HS-5 (cell line): ENCODE results near the gene ZNF808.
A peak's percentile ranks its signal among the peaks of the same experiment; 100 is the strongest.
"Not testable (repeated sequence)": the region's sequence is repeated elsewhere in the genome, so short reads cannot be mapped to it uniquely, and the experiment has no call there.

Source experiments
- DNase-seq: peaks from one replicate; pipeline ENCODE4 v3.0.0-alpha.2; 2012; ENCODE audit warnings: low read depth

Gene ZNF808

DNA sequence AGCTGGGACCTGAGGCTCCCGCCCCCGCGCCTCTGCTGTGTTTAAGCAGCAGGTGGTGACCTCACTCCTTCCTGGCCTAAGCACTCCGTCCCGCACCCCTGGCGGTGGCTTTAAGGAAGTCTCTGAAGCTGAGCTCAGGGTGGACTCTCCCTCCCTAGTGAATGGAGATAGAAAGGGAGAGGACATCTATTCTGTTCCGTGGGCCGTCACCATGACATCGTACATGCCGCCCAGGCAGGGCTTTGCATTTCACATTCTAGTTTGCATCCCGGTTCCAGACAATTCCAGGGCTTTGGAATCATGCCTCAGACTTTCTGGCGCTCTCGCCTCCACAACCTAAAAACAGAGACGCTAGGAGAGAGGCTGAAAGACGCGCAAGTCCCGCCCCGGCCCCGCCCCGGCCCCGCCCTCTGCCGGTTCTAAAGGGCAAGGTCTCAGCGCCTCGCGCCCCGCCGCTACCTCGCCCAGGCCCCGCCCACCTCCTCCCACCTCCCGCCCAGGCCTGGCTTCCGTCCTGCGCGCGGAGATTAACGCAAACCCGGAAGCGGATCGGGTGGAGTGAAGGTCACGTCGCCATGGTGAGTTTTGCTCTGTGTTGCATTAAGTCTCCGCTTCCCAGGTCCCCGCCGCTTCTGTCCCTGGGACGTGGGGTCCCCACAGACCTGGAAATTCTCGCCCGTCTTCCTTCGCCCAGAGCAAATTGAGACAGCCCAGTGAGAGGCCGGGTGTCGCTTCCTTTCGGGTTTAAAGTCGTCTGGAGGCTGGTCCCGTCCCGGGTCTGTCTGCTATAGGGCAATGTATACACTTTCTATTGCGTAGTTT is at the start of gene ZNF808:
ZNF808 (plus strand) TSS at position 535 of the 822 bp plus-strand sequence. CDS start 15,617 bp downstream, outside the sequence.
- DNase-seq: peak; percentile 63

DNA sequence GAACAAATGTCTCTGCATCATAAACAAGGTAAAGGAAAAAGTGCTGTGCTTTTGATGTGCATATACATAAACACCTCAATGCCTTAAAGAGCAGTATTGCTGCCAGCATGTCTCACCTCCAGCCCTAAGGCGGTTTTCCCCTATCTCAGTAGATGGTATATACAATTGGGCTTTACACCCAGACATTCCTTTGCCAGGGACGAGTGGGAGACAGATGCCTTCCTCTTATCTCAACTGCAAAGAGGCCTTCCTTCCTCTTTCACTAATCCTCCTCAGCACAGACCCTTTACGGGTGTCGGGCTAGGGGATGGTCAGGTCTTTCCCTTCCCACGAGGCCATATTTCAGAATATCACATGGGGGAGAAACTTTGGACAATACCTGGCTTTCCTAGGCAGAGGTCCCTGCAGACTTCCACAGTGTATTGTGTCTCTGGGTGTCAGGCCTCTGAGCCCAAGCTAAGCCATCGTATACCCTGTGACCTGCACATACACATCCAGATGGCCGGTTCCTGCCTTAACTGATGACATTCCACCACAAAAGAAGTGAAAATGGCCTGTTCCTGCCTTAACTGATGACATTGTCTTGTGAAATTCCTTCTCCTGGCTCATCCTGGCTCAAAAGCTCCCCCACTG is 43.2 kb upstream of the ZNF808 start:
- not testable (repeated sequence) for DNase-seq

DNA sequence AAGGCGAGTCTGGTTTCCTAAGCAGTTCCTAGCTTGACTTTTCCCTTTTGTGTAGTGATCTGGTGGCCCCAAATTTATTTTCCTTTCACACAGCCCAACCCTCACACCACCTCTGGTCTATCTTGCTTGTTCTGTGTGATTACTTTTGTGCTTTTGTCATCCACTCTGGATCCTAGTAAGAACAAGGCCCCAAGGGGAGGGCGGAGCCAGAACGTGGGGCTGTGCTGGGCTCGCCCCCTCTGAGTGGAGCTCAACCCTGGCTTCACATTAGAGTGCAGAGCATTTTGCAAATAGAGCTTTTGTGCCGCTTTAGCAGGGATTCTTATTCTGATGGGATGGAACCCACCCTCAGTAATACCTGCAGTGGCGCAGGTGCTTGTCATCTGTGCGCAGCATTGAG is 42.4 kb upstream of the ZNF808 start:
- not testable (repeated sequence) for DNase-seq

DNA sequence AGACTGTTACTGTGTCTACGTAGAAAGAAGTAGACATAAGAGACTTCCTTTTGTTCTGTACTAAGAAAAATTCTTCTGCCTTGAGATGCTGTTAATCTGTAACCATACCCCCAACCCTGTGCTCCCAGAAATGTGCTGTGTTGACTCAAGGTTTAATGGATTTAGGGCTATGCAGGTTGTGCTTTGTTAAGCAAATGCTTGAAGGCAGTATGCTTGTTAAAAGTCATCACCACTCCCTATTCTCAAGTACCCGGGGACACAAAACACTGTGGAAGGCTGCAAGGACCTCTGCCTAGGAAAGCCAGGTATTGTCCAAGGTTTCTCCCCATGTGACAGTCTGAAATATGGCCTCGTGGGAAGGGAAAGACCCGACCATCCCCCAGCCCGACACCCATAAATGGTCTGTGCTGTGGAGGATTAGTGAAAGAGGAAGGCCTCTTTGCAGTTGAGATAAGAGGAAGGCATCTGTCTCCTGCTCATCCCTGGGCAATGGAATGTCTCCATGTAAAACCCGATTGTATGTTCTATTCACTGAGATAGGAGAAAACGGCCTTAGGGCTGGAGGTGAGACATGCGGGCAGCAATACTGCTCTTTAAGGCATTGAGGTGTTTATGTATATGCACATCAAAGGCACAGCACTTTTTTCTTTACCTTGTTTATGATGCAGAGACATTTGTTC is 41.8 kb upstream of the ZNF808 start:
- DNase-seq: not testable (repeated sequence)

DNA sequence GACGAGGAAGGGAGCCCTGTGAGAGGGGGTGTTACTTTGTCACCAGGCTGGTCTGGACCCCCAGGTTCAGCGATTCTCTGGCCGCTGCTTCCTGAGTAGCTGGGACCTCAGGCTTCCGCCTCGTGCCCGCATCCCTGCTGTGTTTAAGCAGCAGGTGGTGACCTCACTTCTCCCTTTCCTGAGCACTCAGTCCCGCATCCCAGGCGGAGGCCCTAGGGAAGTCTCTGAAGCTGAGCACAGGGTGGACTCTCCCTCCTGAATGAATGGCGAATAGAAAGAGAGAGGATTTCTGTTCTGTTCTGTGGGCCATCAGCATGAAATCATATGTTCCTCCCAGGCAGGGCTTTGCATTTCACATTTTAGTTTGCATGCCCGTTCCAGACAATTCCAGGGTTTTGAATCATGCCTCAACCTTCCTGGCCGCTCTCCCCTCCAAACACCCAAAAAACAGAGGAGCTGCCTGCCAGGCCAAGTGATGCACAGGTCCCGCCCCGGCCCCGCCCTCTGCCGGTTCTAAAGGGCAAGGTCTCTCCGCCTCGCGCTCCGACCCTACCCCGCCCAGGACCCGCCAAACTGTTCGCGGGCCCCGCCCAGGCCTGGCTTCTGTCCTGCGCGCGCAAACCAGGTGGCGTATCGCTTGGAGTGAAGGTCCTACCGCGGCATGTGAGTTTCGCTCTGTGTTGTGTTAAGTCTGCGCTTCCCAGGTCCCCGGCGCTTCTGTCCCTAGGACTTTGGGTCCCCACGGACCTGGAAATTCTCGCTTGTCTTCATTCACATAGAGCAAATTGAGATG is 35.1 kb upstream of the ZNF808 start:
- DNase-seq: no peak

DNA sequence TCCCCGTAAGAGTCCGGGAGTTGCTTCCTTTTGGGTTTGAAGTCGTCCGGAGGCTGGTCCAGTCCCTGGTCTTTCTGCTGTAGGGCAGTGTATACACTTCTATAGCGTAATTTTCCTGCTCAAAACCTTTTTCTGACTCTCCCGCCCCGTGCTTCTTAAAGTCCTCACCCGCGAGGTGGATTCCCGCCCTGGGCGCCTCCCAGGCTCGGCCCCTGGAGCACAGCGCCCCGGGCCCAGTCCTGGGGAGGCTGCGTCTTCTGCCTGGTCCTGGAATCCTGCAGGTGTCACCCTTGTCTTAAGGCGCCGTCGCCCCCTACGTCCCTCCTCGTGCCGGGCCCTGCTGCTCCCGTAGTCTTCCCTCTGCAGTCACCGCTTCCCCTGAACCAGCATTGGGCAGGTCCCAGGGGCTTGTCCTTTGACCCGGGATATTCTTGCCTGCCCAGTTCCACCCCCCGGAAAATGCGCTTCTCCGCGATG is 34.4 kb upstream of the ZNF808 start:
- no peak for DNase-seq

DNA sequence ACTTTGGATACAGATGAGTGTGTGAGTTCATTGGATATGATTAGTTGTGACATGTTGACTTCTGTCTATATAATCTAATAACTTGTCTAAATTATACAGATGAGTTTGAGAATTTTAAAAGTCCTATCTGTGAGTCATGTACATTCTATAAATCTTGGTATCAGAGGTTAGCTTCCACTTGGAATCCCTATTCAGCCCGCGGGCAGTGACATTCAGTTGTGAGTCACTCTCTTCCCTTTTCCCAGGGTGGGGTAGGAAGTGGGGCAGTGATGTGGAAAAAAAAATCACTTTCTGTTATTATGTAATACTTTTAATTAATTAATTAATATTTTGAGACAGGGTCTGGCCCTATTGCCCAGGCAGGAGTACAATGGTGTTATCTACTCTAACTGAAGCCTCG is 33.0 kb upstream of the ZNF808 start:
- no peak for DNase-seq

DNA sequence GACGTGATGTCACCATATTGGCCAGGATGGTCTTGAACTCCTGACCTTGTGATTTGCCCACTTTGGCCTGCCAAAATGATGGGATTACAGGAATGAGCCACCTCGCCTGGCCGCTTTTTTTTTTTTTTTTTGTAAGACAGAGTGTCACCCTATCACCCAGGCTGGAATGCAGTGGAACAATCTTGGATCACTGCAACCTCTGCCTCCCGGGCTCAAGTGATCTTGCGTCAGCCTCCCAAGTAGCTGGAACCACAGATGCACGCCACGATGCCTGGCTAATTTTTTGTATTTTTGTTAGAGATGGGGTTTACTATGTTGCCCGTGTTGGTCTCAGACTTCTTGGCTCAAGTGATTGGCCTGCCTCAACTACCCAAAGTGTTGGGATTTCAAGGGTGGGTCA is 28.9 kb upstream of the ZNF808 start:
- DNase-seq: no peak

DNA sequence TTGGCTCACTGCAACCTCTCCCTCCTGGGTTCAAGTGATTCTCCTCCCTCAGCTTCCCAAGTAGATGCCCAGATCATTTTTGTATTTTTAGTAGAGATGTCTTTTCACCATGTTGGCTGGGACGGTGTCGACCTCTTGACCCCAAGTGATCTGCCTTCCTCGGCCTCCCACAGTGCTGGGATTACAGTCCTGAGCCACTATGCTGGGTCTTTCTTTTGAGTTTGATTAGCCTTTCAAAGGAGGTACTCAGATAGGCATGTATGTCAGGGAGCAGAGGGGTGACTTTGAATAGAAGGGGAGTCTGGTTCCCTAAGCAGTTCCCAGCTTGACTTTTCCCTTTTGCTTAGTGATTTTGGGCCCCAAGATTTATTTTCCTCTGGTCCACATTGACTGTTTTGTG is 27.0 kb upstream of the ZNF808 start:
- not testable (repeated sequence) for DNase-seq

DNA sequence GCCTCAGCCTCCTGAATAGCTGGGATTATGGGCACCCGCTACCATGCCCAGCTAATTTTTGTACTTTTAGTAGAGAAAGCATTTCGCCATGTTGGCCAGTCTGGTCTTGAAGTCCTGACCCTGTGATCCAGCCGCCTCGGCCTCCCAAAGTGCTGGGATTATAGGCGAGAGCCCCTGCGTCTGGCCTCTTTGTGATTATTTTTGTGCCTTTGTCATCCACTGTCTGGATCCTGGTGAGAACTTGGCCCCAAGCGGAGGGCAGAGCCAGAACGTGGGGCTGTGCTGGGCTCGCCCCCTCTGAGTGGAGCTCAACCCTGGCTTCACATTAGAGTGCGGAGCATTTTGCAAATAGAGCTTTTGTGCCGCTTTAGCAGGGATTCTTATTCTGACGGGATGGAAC is 26.5 kb upstream of the ZNF808 start:
- DNase-seq: not testable (repeated sequence)

DNA sequence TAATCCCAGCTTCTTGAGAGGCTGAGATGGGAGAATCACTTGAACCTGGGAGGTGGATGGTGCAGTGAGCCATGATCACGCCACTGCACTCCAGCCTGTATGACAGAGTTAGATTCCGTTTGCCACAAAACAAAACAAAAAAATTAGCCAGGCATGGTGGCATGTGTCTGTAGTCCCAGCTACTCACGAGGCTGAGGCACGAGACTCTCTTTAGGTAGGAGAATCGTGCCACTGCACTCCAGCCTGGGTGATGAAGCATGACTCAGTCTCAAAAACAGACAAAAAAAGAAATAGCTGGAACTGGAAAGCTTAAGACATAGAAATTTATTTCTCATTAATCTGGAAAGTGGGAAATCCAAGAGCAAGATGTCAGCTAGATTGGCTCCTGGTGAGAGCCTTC is 20.2 kb upstream of the ZNF808 start:
- no peak for DNase-seq

DNA sequence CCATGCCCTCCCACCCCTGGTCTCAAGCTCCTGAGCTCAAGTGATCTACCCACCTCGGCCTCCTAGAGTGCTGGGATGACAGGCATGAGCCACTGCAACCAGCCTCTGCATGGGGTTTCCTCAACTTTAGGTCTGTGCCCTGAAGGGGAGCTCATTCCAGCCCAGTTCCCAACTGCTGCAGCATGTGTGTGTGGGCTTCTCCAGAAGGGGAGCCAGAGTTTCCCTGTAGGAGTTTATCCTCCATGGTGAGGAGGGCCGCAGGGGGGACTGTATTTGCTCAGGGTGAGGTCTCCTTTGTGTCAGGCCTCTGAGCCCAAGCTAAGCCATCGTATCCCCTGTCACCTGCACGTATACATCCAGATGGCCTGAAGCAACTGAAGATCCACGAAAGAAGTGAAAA is 11.3 kb upstream of the ZNF808 start:
- no peak for DNase-seq

DNA sequence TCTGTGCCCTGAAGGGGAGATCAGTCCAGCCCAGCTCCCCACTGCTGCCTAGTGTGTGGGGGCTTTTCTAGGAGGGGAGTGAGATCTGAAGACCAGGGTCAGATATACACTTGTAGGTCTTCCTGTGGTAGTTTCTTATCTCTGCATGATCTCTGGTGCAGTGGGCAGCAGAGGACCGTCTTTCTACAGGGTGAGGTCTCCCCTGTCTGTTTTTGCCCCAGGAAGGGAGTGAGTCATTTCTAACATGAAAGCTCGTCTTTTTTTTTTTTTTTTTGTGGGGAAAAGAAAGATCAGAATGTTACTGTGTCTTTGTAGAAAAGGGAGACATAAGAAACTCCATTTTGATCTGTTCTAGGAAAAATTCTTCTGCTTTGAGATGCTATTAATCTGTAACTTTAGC is 8.8 kb upstream of the ZNF808 start:
- DNase-seq: no peak

DNA sequence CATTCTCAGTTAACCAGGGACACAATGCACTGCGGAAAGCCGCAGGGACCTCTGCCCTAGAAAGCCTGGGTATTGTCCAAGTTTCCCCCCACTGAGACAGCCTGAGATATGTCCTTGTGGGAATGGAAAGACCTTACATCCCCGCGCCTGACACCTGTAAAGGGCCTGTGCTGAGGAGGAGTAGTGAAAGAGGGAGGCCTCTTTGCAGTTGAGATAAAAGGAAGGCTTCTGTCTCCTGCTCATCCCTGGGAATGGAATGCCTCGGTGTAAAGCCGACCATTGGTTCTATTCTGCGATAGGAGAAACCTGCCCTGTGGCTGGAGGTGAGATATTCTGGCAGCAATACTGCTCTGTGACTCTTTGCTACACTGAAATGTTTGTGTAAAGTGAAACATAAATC is 8.3 kb upstream of the ZNF808 start:
- not testable (repeated sequence) for DNase-seq

DNA sequence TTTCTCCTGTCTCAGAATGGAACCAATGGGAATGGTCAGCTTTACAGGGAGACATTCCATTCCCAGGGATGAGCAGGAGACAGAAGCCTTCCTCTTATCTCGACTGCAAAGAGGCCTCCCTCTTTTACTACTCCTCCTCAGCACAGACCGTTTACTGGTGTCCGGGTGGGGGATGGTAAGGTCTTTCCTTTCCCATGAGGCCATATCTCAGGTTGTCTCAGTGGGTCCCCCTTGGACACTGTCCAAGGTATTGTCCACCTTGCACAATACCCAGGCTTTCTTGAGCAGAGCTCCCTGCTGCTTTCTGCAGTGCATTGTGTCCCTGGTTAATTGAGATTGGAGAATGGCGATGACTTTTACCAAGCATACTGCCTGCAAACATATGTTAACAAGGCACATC is 7.5 kb upstream of the ZNF808 start:
- DNase-seq: no peak

DNA sequence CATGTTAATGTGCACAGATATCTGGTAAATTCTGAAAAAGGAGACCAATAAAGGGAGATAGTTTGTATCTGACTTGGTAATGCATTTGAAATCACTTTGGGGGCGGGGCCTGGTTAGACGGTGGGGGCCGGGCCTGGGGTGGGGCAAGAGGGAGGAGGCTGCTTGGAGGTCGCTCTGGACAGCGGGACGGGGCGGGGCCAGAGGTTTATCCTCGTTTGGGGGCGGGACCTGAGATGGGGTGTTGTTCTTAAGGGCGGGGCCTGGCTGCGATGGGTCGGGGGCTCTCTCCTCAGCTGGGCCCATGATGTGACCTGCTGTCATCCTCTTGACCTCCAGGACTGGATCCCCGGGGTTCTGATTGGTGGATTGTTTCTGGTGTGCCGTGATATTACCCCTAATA is 4.9 kb upstream of the ZNF808 start:
- DNase-seq: no peak

DNA sequence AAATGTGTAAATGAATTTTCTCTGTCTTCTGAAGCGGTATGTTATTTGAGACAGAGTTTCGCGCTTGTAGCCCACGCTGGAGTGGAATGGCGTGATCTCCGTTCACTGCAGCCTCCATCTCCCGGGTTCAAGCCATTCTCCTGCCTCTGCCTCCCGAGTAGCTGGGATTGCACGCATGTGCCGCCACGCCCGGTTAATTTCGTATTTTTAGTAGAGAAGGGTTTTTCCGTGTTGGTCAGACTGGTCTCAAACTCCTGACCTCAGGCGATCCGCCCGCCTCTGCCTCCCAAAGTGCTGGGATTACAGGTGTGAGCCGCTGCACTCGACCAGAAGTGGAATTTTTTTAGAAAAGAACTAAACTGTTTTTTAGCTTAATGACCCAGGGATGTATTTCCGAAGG is 3.4 kb upstream of the ZNF808 start:
- no peak for DNase-seq

DNA sequence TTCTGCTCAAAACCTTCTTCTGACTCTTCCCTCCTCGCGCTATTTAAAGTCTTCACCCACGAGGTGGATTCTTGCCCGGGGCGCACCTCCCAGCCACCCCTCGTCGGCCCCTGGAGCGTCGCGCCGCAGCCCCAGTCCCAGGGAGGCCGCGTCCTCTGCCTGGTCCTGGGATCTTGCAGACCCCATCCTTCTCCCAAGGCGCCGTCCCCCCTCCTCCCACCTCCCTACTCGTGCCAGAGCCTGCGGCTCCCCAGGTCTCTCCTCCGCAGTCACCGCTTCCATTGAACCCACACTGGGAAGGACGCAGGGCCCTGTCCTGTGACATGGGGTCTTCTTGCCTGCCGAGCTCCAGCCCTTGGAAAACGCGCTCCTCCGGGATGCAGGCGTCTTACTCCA is 486 bp downstream of the ZNF808 start:
- DNase-seq: no peak

DNA sequence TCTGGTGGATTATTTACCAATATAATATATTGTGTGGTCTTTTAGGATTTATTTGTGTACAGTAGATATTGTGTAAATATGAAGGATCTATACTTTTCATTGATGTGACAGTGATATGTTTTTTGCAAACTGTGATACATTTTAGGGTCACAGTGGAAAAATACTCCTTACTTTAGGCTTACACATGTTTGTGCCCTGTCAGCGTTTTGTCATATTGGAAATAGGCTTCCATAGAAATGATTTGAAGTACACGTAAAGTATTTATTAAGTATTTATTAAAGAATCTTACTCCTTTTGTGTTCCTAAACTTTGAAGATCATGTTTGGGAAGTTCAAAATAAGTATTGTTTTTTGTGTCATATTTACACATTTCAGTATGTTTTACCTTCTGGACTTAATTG is 5.0 kb downstream of the ZNF808 start:
- no peak for DNase-seq

DNA sequence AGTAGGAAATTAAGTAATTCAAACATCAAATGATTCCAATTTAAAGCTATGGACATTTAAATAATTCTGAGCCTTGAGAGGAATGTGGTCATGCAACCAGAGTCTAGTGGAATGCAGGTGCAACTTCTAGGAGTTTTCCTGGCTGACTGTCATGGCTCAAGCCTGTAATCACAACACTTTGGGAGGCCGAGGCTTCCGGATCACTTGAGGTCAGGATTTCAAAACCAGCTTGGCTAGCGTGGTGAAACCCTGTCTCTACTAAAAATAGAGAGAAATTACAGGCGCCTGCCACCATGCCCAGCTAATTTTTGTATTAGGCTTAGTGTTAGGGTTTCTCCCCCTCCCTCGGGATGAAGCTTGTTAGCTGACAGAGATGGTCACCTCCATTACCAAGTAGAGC is 6.4 kb downstream of the ZNF808 start:
- no peak for DNase-seq

DNA sequence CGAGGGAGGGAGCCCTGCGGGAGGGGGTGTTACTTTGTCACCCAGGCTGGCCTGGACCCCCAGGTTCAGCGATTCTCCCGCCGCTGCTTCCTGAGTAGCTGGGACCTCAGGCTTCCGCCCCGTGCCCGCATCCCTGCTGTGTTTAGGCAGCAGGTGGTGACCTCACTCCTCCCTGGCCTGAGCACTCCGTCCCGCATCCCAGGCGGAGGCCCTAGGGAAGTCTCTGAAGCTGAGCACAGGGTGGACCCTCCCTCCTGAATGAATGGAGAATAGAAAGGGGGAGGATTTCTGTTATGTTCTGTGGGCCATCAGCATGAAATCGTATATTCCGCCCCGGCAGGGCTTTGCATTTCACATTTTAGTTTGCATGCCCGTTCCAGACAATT is 7.9 kb downstream of the ZNF808 start:
- DNase-seq: not testable (repeated sequence)

DNA sequence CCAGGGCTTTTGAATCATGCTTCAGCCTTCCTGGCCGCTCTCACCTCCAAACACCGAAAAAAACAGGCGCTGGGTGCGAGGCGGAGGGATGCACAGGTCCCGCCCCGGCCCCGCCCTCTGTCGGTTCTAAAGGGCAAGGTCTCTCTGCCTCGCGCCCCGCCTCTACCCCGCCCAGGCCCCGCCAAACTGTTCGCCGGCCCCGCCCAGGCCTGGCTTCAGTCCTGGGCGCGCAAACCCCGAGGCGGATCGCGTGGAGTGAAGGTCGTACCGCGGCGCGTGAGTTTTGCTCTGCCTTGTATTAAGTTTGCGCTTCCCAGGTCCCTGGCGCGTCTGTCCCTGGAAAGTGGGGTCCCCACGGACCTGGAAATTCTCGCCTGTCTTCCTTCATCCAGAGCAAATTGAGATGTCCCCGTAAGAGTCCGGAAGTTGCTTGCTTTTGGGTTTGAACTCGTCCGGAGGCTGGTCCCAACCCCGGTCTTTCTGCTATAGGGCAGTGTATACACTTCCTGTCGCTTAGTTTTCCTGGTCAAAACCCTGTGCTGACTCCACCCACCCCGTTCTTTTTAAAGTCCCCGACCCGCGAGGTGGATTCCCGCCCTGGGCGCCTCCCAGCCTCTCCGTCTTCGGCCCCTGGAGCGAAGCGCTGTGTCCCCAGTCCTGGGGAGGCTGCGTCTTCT is 8.4 kb downstream of the ZNF808 start:
- DNase-seq: no peak
